Gastroesophageal sphincter (tissue), 3 donors: ENCODE results near the gene ZIC3.

ENCODE experiments used
- CTCF ChIP-seq, 4 experiments: fragments of 200-600 bp in 2 of 4; fragments of 450-650 bp in 2 of 4; sonication (generic) in 1 of 4; IDR thresholded peaks; one replicate each; pipeline ENCODE4 v1.5.1; 2017 to 2019; ENCODE audit warnings: antibody characterized with exemption in 4 of 4, mild to moderate bottlenecking in 2 of 4, moderate library complexity in 2 of 4
- POLR2A ChIP-seq, 2 donors: fragments of 450-650 bp; IDR thresholded peaks; one replicate each; pipeline ENCODE4 v1.6.1; 2017; ENCODE audit warnings: antibody characterized with exemption in 2 of 2, mild to moderate bottlenecking in 2 of 2, moderate library complexity in 1 of 2
- POLR2AphosphoS5 ChIP-seq: sonication (generic); formaldehyde crosslinking; IDR thresholded peaks from one replicate; pipeline ENCODE4 v1.6.1; 2017; ENCODE audit warnings: antibody characterized with exemption

GRCh38 chrX:137600769-137601168, 34.8 kb downstream of the ZIC3 start:
- no peak for TF ChIP-seq CTCF (IDR thresholded peaks at IDR 0.05)
- no peak for TF ChIP-seq POLR2A (IDR thresholded peaks at IDR 0.05)
- TF ChIP-seq POLR2AphosphoS5 = no peak
